OCI-LY7 (cell line): ENCODE measurements around the gene DLGAP1.

Source experiments
- CTCF ChIP-seq: fragments of 200-600 bp; sonication (generic); conservative IDR thresholded peaks from 2 replicates; pipeline ENCODE4 v1.5.1; 2014; ENCODE audit warnings: mild to moderate bottlenecking, antibody characterized with exemption, low read length, moderate library complexity, mixed read lengths
- EZH2phosphoT487 ChIP-seq: fragments of 200-600 bp; sonication (generic); IDR thresholded peaks from 2 replicates; pipeline ENCODE4 v1.6.1; 2018; ENCODE audit warnings: low read depth, borderline replicate concordance, mild to moderate bottlenecking, mixed run types, antibody characterized with exemption, low read length, moderate library complexity, mixed read lengths

GRCh38 chr18:3669376-3669775, 785.7 kb downstream of the DLGAP1 start:
- TF ChIP-seq CTCF: no peak
- no peak for TF ChIP-seq EZH2phosphoT487
